HEK293 (cell line): ENCODE measurements around the gene KLHL6.

Experiments
- CTCF ChIA-PET: fragments of 350-600 bp; formaldehyde crosslinking; extraction: SDS; loops from one replicate; lab custom pipeline; 2021; ENCODE audit warnings: antibody characterized with exemption; lab: Yijun Ruan, JAX
- POLR2A ChIA-PET: fragments of 300-600 bp; formaldehyde crosslinking; extraction: SDS; loops from one replicate; lab custom pipeline; 2020; ENCODE audit warnings: antibody characterized with exemption, inconsistent platforms; lab: Yijun Ruan, JAX
- H3K27ac ChIP-seq: fragments of 200-500 bp; sonication (Bioruptor generic); 2 replicates; pipeline ENCODE4 v1.5.1; 2014; ENCODE audit warnings: low read depth, low read length, control low read depth, inconsistent platforms; ENCODE audit errors: extremely low read depth
- H3K36me3 ChIP-seq, 2 experiments: fragments of 200-500 bp in 1 of 2; sonication (Bioruptor generic) in 1 of 2; 1 replicate in 1 of 2; 2 replicates in 1 of 2; pipeline ENCODE4 v1.5.1; 2014 to 2017; ENCODE audit warnings: inconsistent platforms in 2 of 2, low read length in 2 of 2; ENCODE audit not compliant: control insufficient read depth in 2 of 2, insufficient read depth in 1 of 2
- H3K4me1 ChIP-seq: fragments of 200-500 bp; sonication (Bioruptor generic); 2 replicates; pipeline ENCODE4 v1.5.1; 2014; ENCODE audit warnings: mild to moderate bottlenecking, low read length, inconsistent platforms; ENCODE audit not compliant: control insufficient read depth, insufficient read depth
- H3K4me3 ChIP-seq: 2 replicates; pipeline ENCODE4 v1.5.1; 2011; ENCODE audit warnings: low read depth, mild to moderate bottlenecking, control low read depth, low read length, moderate library complexity
- H3K9me3 ChIP-seq: fragments of 200-500 bp; sonication (Bioruptor generic); 2 replicates; pipeline ENCODE4 v1.5.1; 2014; ENCODE audit warnings: low read depth, low read length, inconsistent platforms; ENCODE audit not compliant: control insufficient read depth, insufficient read depth
- HOXA7 ChIP-seq: sonication (generic); formaldehyde crosslinking; IDR thresholded peaks from 2 replicates; pipeline ENCODE4 v1.8.1; 2022; ENCODE audit warnings: missing genetic modification reagents, borderline replicate concordance
- TRIM28 ChIP-seq: IDR thresholded peaks from 2 replicates; pipeline ENCODE4 v1.6.1; 2011; ENCODE audit warnings: low read length, control low read depth, borderline replicate concordance
- ZNF155 ChIP-seq: fragments of 450-650 bp; formaldehyde crosslinking; IDR thresholded peaks from 2 replicates; pipeline ENCODE4 v1.5.1; 2016; ENCODE audit warnings: missing biosample characterization, missing genetic modification characterization
- ZNF184 ChIP-seq: fragments of 450-650 bp; IDR thresholded peaks from 2 replicates; pipeline ENCODE4 v1.5.1; 2018; ENCODE audit warnings: missing biosample characterization, mild to moderate bottlenecking, missing genetic modification characterization
- ZNF211 ChIP-seq: fragments of 450-650 bp; formaldehyde crosslinking; IDR thresholded peaks from 2 replicates; pipeline ENCODE4 v1.5.1; 2016; ENCODE audit warnings: low read depth, missing biosample characterization, missing genetic modification characterization
- ZNF433 ChIP-seq: fragments of 450-650 bp; formaldehyde crosslinking; IDR thresholded peaks from 2 replicates; pipeline ENCODE4 v1.5.1; 2016; ENCODE audit warnings: missing biosample characterization, missing genetic modification characterization, low read depth
- ZNF549 ChIP-seq: fragments of 450-650 bp; IDR thresholded peaks from 2 replicates; pipeline ENCODE4 v1.5.1; 2018; ENCODE audit warnings: missing biosample characterization, missing genetic modification characterization, mild to moderate bottlenecking, inconsistent platforms, moderate library complexity
- ZNF629 ChIP-seq: fragments of 450-650 bp; formaldehyde crosslinking; IDR thresholded peaks from 2 replicates; pipeline ENCODE4 v1.5.1; 2017; ENCODE audit warnings: missing biosample characterization, missing genetic modification characterization
- ZNF701 ChIP-seq: fragments of 450-650 bp; formaldehyde crosslinking; IDR thresholded peaks from 2 replicates; pipeline ENCODE4 v1.5.1; 2016; ENCODE audit warnings: missing biosample characterization, missing genetic modification characterization
- ZNF707 ChIP-seq: fragments of 450-650 bp; formaldehyde crosslinking; IDR thresholded peaks from 2 replicates; pipeline ENCODE4 v1.5.1; 2016; ENCODE audit warnings: missing biosample characterization, missing genetic modification characterization
- ZNF777 ChIP-seq: fragments of 450-650 bp; formaldehyde crosslinking; IDR thresholded peaks from 2 replicates; pipeline ENCODE4 v1.5.1; 2017; ENCODE audit warnings: missing biosample characterization, missing genetic modification characterization, borderline replicate concordance
- ZNF791 ChIP-seq: fragments of 450-650 bp; formaldehyde crosslinking; IDR thresholded peaks from 2 replicates; pipeline ENCODE4 v1.5.1; 2016; ENCODE audit warnings: missing biosample characterization, missing genetic modification characterization
- ZNF843 ChIP-seq: fragments of 450-650 bp; formaldehyde crosslinking; IDR thresholded peaks from 2 replicates; pipeline ENCODE4 v1.5.1; 2016; ENCODE audit warnings: missing biosample characterization, missing genetic modification characterization
- TF ChIP-seq, protein P1 (sequence below): fragments of 450-650 bp; formaldehyde crosslinking; IDR thresholded peaks from 2 replicates; pipeline ENCODE4 v1.5.1; 2016; ENCODE audit warnings: missing biosample characterization, missing genetic modification characterization, low read depth
- TF ChIP-seq, protein P2 (sequence below): fragments of 450-650 bp; formaldehyde crosslinking; IDR thresholded peaks from 2 replicates; pipeline ENCODE4 v1.5.1; 2016; ENCODE audit warnings: missing biosample characterization, missing genetic modification characterization
- TF ChIP-seq, protein P3 (sequence below): fragments of 450-650 bp; formaldehyde crosslinking; IDR thresholded peaks from 2 replicates; pipeline ENCODE4 v1.5.1; 2016; ENCODE audit warnings: missing biosample characterization, missing genetic modification characterization
- TF ChIP-seq, protein P4 (sequence below): fragments of 450-650 bp; formaldehyde crosslinking; IDR thresholded peaks from 2 replicates; pipeline ENCODE4 v1.5.1; 2016; ENCODE audit warnings: missing biosample characterization, missing genetic modification characterization
- TF ChIP-seq, protein P5 (sequence below): fragments of 450-650 bp; formaldehyde crosslinking; IDR thresholded peaks from 2 replicates; pipeline ENCODE4 v1.5.1; 2016; ENCODE audit warnings: missing biosample characterization, missing genetic modification characterization
- TF ChIP-seq, protein P6 (sequence below): fragments of 450-650 bp; formaldehyde crosslinking; IDR thresholded peaks from 2 replicates; pipeline ENCODE4 v1.5.1; 2016; ENCODE audit warnings: missing biosample characterization, missing genetic modification characterization
- TF ChIP-seq, protein P7 (sequence below): fragments of 450-650 bp; formaldehyde crosslinking; IDR thresholded peaks from 2 replicates; pipeline ENCODE4 v1.5.1; 2016; ENCODE audit warnings: missing biosample characterization, missing genetic modification characterization
- TF ChIP-seq, protein P8 (sequence below): fragments of 450-650 bp; IDR thresholded peaks from 2 replicates; pipeline ENCODE4 v1.5.1; 2018; ENCODE audit warnings: missing biosample characterization, missing genetic modification characterization
- TF ChIP-seq, protein P9 (sequence below): IDR thresholded peaks from 2 replicates; pipeline ENCODE4 v1.6.1; 2011; ENCODE audit warnings: mild to moderate bottlenecking, low read depth, low read length, borderline replicate concordance

KLHL6 gene

DNA sequence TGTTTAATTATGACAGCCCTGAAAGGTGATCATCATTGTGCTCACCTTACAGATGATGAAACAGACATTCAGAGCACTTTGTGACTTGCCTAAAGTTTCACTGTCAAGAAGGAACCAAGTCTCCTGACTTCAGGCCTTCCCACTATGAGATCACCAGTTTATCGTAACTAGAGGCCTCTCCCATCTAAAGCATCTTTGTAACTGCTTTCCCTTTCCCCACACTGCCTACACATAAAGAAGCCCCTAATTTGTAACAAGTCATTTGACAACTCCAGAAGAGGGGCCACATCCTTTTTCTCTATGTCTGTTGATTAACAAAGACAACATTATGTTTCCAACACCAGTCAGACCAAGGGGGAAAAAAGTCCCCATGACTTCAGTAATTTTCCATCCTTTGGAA lies 1.1 kb downstream of the KLHL6 start:
- POLR2A ChIA-PET = no interaction called here
- H3K4me3 ChIP-seq = no peak overlapping the region
- CTCF ChIA-PET = no interaction called here

DNA sequence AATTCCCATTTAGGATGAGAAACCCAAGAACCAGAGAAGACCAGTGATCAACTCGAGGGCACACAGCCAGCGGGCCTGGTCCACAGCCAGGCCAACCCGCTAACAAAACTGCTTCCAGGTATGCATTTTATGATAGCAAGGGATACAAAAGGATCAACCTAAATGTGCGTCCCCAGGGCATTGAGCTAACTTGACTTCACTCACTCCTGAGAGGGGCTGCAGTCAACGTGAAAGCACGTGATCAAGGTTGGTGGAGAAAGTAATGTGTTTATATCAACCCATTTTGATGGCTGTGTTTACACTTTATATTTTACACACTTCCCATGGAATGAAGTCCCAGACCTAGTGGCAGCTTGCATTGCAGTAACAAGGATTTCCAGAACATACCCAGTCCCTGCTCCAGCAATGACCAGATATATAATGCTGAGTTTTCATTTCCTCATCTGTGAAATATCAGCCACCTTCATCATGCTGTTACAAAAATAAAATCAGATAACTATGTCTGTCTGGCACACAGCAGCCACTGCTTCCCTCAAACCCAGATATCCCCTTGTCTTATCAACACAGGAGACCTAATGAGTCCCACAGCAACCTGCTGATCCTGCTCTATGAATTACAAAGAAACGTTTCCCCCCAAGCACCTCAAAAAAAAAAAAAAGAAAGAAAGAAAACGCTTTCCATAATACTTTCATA lies 2.0 kb downstream of the KLHL6 start:
- TF ChIP-seq, protein P1, sequence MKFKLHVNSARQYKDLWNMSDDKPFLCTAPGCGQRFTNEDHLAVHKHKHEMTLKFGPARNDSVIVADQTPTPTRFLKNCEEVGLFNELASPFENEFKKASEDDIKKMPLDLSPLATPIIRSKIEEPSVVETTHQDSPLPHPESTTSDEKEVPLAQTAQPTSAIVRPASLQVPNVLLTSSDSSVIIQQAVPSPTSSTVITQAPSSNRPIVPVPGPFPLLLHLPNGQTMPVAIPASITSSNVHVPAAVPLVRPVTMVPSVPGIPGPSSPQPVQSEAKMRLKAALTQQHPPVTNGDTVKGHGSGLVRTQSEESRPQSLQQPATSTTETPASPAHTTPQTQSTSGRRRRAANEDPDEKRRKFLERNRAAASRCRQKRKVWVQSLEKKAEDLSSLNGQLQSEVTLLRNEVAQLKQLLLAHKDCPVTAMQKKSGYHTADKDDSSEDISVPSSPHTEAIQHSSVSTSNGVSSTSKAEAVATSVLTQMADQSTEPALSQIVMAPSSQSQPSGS = no peak
- TF ChIP-seq ZNF777 (no peak), ZNF155 (no peak), ZNF211 (tag by site-specific recombination) (no peak), ZNF701 (tag by site-specific recombination) (no peak), ZNF549 (tag by site-specific recombination) (no peak), ZNF629 (tag by site-specific recombination) (no peak)
- TF ChIP-seq, protein P2, sequence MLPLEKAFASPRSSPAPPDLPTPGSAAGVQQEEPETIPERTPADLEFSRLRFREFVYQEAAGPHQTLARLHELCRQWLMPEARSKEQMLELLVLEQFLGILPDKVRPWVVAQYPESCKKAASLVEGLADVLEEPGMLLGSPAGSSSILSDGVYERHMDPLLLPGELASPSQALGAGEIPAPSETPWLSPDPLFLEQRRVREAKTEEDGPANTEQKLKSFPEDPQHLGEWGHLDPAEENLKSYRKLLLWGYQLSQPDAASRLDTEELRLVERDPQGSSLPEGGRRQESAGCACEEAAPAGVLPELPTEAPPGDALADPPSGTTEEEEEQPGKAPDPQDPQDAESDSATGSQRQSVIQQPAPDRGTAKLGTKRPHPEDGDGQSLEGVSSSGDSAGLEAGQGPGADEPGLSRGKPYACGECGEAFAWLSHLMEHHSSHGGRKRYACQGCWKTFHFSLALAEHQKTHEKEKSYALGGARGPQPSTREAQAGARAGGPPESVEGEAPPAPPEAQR (tag by site-specific recombination) = no peak
- TF ChIP-seq, protein P3, sequence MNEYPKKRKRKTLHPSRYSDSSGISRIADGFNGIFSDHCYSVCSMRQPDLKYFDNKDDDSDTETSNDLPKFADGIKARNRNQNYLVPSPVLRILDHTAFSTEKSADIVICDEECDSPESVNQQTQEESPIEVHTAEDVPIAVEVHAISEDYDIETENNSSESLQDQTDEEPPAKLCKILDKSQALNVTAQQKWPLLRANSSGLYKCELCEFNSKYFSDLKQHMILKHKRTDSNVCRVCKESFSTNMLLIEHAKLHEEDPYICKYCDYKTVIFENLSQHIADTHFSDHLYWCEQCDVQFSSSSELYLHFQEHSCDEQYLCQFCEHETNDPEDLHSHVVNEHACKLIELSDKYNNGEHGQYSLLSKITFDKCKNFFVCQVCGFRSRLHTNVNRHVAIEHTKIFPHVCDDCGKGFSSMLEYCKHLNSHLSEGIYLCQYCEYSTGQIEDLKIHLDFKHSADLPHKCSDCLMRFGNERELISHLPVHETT (tag by site-specific recombination) = no peak
- TF ChIP-seq, protein P4, sequence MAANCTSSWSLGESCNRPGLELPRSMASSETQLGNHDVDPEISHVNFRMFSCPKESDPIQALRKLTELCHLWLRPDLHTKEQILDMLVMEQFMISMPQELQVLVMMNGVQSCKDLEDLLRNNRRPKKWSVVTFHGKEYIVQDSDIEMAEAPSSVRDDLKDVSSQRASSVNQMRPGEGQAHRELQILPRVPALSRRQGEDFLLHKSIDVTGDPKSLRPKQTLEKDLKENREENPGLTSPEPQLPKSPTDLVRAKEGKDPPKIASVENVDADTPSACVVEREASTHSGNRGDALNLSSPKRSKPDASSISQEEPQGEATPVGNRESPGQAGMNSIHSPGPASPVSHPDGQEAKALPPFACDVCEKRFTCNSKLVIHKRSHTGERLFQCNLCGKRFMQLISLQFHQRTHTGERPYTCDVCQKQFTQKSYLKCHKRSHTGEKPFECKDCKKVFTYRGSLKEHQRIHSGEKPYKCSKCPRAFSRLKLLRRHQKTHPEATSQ (tag by site-specific recombination) = no peak
- TF ChIP-seq, protein P5, sequence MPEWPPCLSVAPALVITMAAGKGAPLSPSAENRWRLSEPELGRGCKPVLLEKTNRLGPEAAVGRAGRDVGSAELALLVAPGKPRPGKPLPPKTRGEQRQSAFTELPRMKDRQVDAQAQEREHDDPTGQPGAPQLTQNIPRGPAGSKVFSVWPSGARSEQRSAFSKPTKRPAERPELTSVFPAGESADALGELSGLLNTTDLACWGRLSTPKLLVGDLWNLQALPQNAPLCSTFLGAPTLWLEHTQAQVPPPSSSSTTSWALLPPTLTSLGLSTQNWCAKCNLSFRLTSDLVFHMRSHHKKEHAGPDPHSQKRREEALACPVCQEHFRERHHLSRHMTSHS (tag by site-specific recombination) = no peak
- TF ChIP-seq, protein P6, sequence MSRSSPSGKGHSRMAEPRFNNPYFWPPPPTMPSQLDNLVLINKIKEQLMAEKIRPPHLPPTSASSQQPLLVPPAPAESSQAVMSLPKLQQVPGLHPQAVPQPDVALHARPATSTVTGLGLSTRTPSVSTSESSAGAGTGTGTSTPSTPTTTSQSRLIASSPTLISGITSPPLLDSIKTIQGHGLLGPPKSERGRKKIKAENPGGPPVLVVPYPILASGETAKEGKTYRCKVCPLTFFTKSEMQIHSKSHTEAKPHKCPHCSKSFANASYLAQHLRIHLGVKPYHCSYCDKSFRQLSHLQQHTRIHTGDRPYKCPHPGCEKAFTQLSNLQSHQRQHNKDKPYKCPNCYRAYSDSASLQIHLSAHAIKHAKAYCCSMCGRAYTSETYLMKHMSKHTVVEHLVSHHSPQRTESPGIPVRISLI (tag by site-specific recombination) = no peak
- TF ChIP-seq, protein P7, sequence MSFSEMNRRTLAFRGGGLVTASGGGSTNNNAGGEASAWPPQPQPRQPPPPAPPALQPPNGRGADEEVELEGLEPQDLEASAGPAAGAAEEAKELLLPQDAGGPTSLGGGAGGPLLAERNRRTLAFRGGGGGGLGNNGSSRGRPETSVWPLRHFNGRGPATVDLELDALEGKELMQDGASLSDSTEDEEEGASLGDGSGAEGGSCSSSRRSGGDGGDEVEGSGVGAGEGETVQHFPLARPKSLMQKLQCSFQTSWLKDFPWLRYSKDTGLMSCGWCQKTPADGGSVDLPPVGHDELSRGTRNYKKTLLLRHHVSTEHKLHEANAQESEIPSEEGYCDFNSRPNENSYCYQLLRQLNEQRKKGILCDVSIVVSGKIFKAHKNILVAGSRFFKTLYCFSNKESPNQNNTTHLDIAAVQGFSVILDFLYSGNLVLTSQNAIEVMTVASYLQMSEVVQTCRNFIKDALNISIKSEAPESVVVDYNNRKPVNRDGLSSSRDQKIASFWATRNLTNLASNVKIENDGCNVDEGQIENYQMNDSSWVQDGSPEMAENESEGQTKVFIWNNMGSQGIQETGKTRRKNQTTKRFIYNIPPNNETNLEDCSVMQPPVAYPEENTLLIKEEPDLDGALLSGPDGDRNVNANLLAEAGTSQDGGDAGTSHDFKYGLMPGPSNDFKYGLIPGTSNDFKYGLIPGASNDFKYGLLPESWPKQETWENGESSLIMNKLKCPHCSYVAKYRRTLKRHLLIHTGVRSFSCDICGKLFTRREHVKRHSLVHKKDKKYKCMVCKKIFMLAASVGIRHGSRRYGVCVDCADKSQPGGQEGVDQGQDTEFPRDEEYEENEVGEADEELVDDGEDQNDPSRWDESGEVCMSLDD (tag by site-specific recombination) = no peak
- TF ChIP-seq, protein P8, sequence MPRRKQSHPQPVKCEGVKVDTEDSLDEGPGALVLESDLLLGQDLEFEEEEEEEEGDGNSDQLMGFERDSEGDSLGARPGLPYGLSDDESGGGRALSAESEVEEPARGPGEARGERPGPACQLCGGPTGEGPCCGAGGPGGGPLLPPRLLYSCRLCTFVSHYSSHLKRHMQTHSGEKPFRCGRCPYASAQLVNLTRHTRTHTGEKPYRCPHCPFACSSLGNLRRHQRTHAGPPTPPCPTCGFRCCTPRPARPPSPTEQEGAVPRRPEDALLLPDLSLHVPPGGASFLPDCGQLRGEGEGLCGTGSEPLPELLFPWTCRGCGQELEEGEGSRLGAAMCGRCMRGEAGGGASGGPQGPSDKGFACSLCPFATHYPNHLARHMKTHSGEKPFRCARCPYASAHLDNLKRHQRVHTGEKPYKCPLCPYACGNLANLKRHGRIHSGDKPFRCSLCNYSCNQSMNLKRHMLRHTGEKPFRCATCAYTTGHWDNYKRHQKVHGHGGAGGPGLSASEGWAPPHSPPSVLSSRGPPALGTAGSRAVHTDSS (tag by site-specific recombination) = no peak
- POLR2A ChIA-PET = no interaction called here
- Histone ChIP-seq H3K36me3 (no peaks in the 10 kb centered on the region), H3K4me1 (no peaks in the 10 kb centered on the region), H3K9me3 (no peaks in the 10 kb centered on the region), H3K4me3 (no peak overlapping the region), H3K27ac (no peak overlapping the region)
- CTCF ChIA-PET = no interaction called here

More for the DNA sequence above, 1.1 kb downstream of the KLHL6 start:
- no peaks in the 10 kb centered on the region for H3K36me3 ChIP-seq
- no peaks in the 10 kb centered on the region for H3K4me1 ChIP-seq
- H3K27ac ChIP-seq = no peak overlapping the region
- no peaks in the 10 kb centered on the region for H3K9me3 ChIP-seq
- TF ChIP-seq TRIM28 (no peak), ZNF707 (no peak), ZNF791 (tag by site-specific recombination) (no peak), HOXA7 (CRISPR knock-in tag) (no peak), ZNF843 (tag by site-specific recombination) (no peak), ZNF184 (no peak), ZNF433 (tag by site-specific recombination) (no peak)
- TF ChIP-seq, protein P9, sequence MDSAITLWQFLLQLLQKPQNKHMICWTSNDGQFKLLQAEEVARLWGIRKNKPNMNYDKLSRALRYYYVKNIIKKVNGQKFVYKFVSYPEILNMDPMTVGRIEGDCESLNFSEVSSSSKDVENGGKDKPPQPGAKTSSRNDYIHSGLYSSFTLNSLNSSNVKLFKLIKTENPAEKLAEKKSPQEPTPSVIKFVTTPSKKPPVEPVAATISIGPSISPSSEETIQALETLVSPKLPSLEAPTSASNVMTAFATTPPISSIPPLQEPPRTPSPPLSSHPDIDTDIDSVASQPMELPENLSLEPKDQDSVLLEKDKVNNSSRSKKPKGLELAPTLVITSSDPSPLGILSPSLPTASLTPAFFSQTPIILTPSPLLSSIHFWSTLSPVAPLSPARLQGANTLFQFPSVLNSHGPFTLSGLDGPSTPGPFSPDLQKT = no peak
